ENCODE measurements around the gene TMEM207. TPM values are rescaled to one million over a fixed set of nuclear protein-coding genes. Genes with fewer than 3 reads are reported as not detected.
"Not testable (repeated sequence)": the region's sequence is repeated elsewhere in the genome, so short reads cannot be mapped to it uniquely, and the experiment has no call there.

The TMEM207 gene
- total and polyA plus RNA-seq, 2 of the 4 experiments (the other 2 are of a cell fraction), result not detected

- H3K27ac ChIP-seq (ENCODE audit: insufficient read depth, low read length); H3K56ac ChIP-seq (ENCODE audit: extremely low read depth, insufficient read depth, low read length); H2BK20ac ChIP-seq (ENCODE audit: low read depth, low read length); H3K4ac ChIP-seq (ENCODE audit: low read depth, low read length); H3K9ac ChIP-seq (ENCODE audit: low read depth, low read length); H4K8ac ChIP-seq (ENCODE audit: low read depth in 2 of 2, low read length in 2 of 2); dilution Hi-C loops (cut with HindIII; ENCODE audit: low sequenced_read_pairs, unreplicated experiment); intact Hi-C loops (cut with micrococcal nuclease); H3K14ac ChIP-seq (replicated peaks; ENCODE audit: low read depth, low read length); H2BK120ac ChIP-seq (ENCODE audit: low read depth, low read length); H3K4me1 ChIP-seq (ENCODE audit: control insufficient read depth, insufficient read depth, low read length); H2AK5ac ChIP-seq (ENCODE audit: low read depth, low read length); DNase-seq; in situ Hi-C loops (cut with MboI; ENCODE audit: low sequenced_read_pairs); H4K5ac ChIP-seq (ENCODE audit: low read depth, low read length); H2AK9ac ChIP-seq (replicated peaks; ENCODE audit: low read depth, low read length, poor library complexity); H3K4me3 ChIP-seq (ENCODE audit: insufficient read depth, low read depth, low read length); H3K9me3 ChIP-seq (ENCODE audit: control insufficient read depth, insufficient read depth, low read length); H3K27me3 ChIP-seq (ENCODE audit: control insufficient read depth, insufficient read depth, low read length); CTCF ChIA-PET; H4K91ac ChIP-seq (ENCODE audit: insufficient read depth, low read depth, low read length); H3K23ac ChIP-seq (ENCODE audit: low read depth, low read length); H3K18ac ChIP-seq (ENCODE audit: low read depth, low read length); H2AFZ ChIP-seq (replicated peaks; ENCODE audit: low read length, poor library complexity); H2BK15ac ChIP-seq (ENCODE audit: low read depth, low read length); H3K79me1 ChIP-seq (ENCODE audit: low read depth in 1 of 2, low read length in 2 of 2); H3K4me2 ChIP-seq (ENCODE audit: low read depth, low read length); ATAC-seq (ENCODE audit: low read depth); POLR2A ChIA-PET (ENCODE audit: unreplicated experiment); H4K20me1 ChIP-seq (ENCODE audit: insufficient read depth, low read length); H3K9me1 ChIP-seq (ENCODE audit: insufficient read depth, low read length); H2BK5ac ChIP-seq (ENCODE audit: low read depth, low read length, poor library complexity, severe bottlenecking); BruUV-seq (replicated peaks); H3K36me3 ChIP-seq (ENCODE audit: control insufficient read depth, insufficient read depth, low read length): not testable (repeated sequence)
- WGBS, 2 experiments (ENCODE audit: extremely low coverage in 2 of 2, insufficient read length in 1 of 2), result no CpG with 5 or more reads among the region's 25 CpGs
These were observed 23.6 kb upstream of the TMEM207 start for GRCh38 chr3:190473261-190473660.
